ENCODE measurements around the gene ITGAL.
"Not testable (repeated sequence)": the region's sequence is repeated elsewhere in the genome, so short reads cannot be mapped to it uniquely, and the experiment has no call there.

ITGAL gene

GRCh38 chr16:30472328-30472942 lies at the start of gene ITGAL:
Gene ITGAL (plus strand): TSS chr16:30472742. CDS start chr16:30472838, 96 bp downstream.
- no peak within 1 kb of the TSS for H3K4me3 ChIP-seq (ENCODE audit: low read depth, low read length)

GRCh38 chr16:30428055-30428454 lies 44.5 kb upstream of the ITGAL start:
- no peak overlapping the region for H3K4me3 ChIP-seq (ENCODE audit: low read depth, low read length)

- peak overlapping the region; percentile 69 for H3K4me3 ChIP-seq (ENCODE audit: low read depth, low read length)
Measured at GRCh38 chr16:30429418-30429677, 43.2 kb upstream of the ITGAL start.

GRCh38 chr16:30429678-30430427 lies 42.7 kb upstream of the ITGAL start, which contains the start of gene DCTPP1:
Gene DCTPP1 (minus strand): TSS chr16:30430030. CDS start chr16:30429980, 50 bp downstream.
- peak within 1 kb of the TSS; percentile 69 for H3K4me3 ChIP-seq (ENCODE audit: low read depth, low read length)

- H3K4me3 ChIP-seq (ENCODE audit: low read depth, low read length): no peak overlapping the region
Measured at GRCh38 chr16:30430428-30430970, 42.0 kb upstream of the ITGAL start.

- H3K4me3 ChIP-seq (ENCODE audit: low read depth, low read length): no peak overlapping the region
Measured at GRCh38 chr16:30434852-30435251, 37.7 kb upstream of the ITGAL start.

GRCh38 chr16:30437511-30438046 lies 35.0 kb upstream of the ITGAL start:
- H3K4me3 ChIP-seq (ENCODE audit: low read depth, low read length): no peak overlapping the region

- no peak overlapping the region for H3K4me3 ChIP-seq (ENCODE audit: low read depth, low read length)
Measured at GRCh38 chr16:30438835-30439234, 33.7 kb upstream of the ITGAL start.

GRCh38 chr16:30439720-30440348 lies 32.7 kb upstream of the ITGAL start:
- no peak overlapping the region for H3K4me3 ChIP-seq (ENCODE audit: low read depth, low read length)

- H3K4me3 ChIP-seq (ENCODE audit: low read depth, low read length): no peak overlapping the region
Measured at GRCh38 chr16:30443631-30444030, 28.9 kb upstream of the ITGAL start.

- peak overlapping the region; percentile 69 for H3K4me3 ChIP-seq (ENCODE audit: low read depth, low read length)
Measured at GRCh38 chr16:30444231-30445148, 28.1 kb upstream of the ITGAL start.

- peak overlapping the region; percentile 69 for H3K4me3 ChIP-seq (ENCODE audit: low read depth, low read length)
Measured at GRCh38 chr16:30445149-30445407, 27.5 kb upstream of the ITGAL start.

GRCh38 chr16:30445408-30446202 lies 26.9 kb upstream of the ITGAL start, which contains the start of gene SEPHS2:
Gene SEPHS2 (minus strand): TSS chr16:30445874. CDS start chr16:30445727, 147 bp downstream.
- H3K4me3 ChIP-seq (ENCODE audit: low read depth, low read length): peak within 1 kb of the TSS; percentile 69

GRCh38 chr16:30446203-30446595 lies 26.3 kb upstream of the ITGAL start:
- peak overlapping the region; percentile 69 for H3K4me3 ChIP-seq (ENCODE audit: low read depth, low read length)

- no peak overlapping the region for H3K4me3 ChIP-seq (ENCODE audit: low read depth, low read length)
Measured at GRCh38 chr16:30447512-30448226, 24.9 kb upstream of the ITGAL start.

- no peak overlapping the region for H3K4me3 ChIP-seq (ENCODE audit: low read depth, low read length)
Measured at GRCh38 chr16:30449116-30449435, 23.5 kb upstream of the ITGAL start.

- H3K4me3 ChIP-seq (ENCODE audit: low read depth, low read length): not testable (repeated sequence)
Measured at GRCh38 chr16:30452709-30453580, 19.6 kb upstream of the ITGAL start.

- H3K4me3 ChIP-seq (ENCODE audit: low read depth, low read length): no peak overlapping the region
Measured at GRCh38 chr16:30456302-30456701, 16.2 kb upstream of the ITGAL start.

All from iPS-11a (cell line).